ENCODE results near the gene MISFA. TPM values are rescaled to one million over a fixed set of nuclear protein-coding genes. Genes with fewer than 3 reads are reported as not detected.
"Not testable (repeated sequence)": the region's sequence is repeated elsewhere in the genome, so short reads cannot be mapped to it uniquely, and the experiment has no call there.

MISFA gene
- total and polyA plus RNA-seq, 11 donors: 0.93 to 11.1 (median 7.8) TPM

DNA sequence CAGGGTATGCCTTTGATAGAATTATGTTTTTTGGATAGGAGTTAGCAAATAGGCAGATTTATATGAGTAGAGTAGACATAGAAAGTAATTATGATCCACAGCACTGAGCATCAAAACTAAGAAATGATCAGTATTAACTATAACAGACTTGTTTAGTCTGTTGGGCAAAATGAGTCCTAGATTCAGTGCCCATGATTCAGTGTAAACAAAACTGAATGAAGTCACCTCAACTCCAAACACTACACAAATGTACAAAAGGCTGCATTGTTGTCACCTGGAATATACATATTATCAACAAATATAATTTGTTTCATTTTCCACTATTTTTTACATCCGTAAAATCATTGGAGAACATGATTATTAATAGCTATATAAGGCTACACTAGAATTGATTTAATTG, 17.8 kb upstream of the MISFA start:
- intact Hi-C loops (cut with DNase I): loop anchor here in 1 of 10 donors (10.0 kb wide), 1 partner anchor 53 kb away; the partner anchor contains the start of gene SPTY2D1
- ATAC-seq (no peak), DNase-seq (no peak)
- peaks cover 0 to 38% (median 23%) of the 10 kb centered on the region in 9 donors for H3K36me3 ChIP-seq
- H3K27me3 ChIP-seq: no peaks in the 10 kb centered on the region
- TF ChIP-seq, protein P1, sequence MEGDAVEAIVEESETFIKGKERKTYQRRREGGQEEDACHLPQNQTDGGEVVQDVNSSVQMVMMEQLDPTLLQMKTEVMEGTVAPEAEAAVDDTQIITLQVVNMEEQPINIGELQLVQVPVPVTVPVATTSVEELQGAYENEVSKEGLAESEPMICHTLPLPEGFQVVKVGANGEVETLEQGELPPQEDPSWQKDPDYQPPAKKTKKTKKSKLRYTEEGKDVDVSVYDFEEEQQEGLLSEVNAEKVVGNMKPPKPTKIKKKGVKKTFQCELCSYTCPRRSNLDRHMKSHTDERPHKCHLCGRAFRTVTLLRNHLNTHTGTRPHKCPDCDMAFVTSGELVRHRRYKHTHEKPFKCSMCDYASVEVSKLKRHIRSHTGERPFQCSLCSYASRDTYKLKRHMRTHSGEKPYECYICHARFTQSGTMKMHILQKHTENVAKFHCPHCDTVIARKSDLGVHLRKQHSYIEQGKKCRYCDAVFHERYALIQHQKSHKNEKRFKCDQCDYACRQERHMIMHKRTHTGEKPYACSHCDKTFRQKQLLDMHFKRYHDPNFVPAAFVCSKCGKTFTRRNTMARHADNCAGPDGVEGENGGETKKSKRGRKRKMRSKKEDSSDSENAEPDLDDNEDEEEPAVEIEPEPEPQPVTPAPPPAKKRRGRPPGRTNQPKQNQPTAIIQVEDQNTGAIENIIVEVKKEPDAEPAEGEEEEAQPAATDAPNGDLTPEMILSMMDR (IDR thresholded peaks at IDR 0.05): no peak
- no peak for TF ChIP-seq POLR2A (IDR thresholded peaks at IDR 0.05)
- H3K4me3 ChIP-seq: no peak overlapping the region
- no peaks in the 10 kb centered on the region for H3K9me3 ChIP-seq
- no peak overlapping the region for H3K27ac ChIP-seq
- peaks cover 0 to 5% (median 2%) of the 10 kb centered on the region in 12 donors for H3K4me1 ChIP-seq
- WGBS, 4 donors: 90 to 95% (median 94%) methylated on average over 1 of the region's 1 CpG

DNA sequence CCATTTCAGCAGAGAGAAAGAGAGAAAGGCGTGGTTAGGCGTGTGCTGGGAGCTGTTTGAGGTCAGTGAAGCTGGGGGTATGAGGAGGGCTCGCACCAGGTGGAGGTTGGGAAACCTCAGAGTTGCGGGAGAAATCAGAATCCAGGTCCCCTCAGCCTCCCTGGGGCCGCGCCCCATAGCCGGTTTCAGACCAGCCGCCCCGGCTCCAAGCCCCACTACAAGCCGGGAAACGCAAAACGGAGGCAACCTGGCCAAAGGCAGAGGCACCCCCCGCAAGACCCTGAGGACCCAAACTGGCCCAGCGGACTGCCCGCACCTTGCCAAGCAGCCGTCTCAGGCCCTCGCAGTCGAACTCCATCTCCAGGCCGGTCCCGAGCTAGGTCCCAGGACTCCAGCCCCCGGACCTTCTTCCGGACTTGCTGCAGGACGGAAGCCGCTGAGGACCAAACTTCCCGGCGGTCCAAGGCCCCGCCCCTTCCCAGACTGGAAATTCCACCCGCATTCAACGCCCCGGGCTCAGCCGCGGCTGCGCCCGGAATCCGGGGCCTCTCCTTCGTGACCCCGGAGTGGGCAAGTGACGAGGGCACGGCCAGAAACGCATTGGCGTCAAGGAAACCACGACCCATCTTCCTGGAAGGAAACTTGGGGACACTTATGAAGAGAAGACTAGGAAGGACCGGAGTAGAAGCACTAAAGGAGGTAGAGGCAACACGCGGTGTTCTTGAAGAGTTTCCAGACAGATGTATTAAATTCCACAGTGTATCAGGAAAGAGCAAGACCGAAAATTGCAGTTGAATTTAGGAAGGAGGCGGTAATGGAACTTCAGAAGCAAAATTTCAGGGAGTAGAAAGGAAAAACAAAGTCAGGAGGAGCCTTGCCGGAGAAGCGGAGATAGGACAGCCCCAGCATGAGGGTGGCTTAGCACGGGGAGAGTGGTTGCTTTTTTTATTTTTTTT, 11.0 kb upstream of the MISFA start, which contains the start of gene UEVLD:
Gene UEVLD, minus strand, starts transcription at position 438 of the 956 bp plus-strand sequence. Its CDS starts 80 bp downstream, at position 358.
- H3K36me3 ChIP-seq: peaks cover 0 to 8% (median 0%) of the 10 kb centered on the region in 9 donors
- peak within 1 kb of the TSS; percentile 68 to 97 (median 86) for H3K4me3 ChIP-seq
- peak within 1 kb of the TSS; percentile 51 to 91 (median 86) for H3K27ac ChIP-seq
- no peaks in the 10 kb centered on the region for H3K9me3 ChIP-seq
- DNase-seq (peak; percentile 92 to 94 (median 93)), ATAC-seq (peak; percentile 93 to 99 (median 97))
- H3K27me3 ChIP-seq: no peaks in the 10 kb centered on the region
- peaks cover 4 to 42% (median 30%) of the 10 kb centered on the region in 12 donors for H3K4me1 ChIP-seq
- 0 to 1% (median 1%) methylated on average over 46 to 50 of the region's 50 CpGs for WGBS, 4 donors
- TF ChIP-seq POLR2A (IDR thresholded peaks at IDR 0.05): peak in 1 of 2 donors; percentile 73
- TF ChIP-seq, protein P1 (IDR thresholded peaks at IDR 0.05): no peak
- intact Hi-C loops (cut with DNase I): loop anchor here in 7 of 10 donors (1.0 to 10.0 kb wide), 7 partner anchors 44 to 134 kb away; partner anchors contain the start of genes SPTY2D1 (in 6 of the 7), TMEM86A (in 2 of the 7) and TSG101 (in 1 of the 7)

DNA sequence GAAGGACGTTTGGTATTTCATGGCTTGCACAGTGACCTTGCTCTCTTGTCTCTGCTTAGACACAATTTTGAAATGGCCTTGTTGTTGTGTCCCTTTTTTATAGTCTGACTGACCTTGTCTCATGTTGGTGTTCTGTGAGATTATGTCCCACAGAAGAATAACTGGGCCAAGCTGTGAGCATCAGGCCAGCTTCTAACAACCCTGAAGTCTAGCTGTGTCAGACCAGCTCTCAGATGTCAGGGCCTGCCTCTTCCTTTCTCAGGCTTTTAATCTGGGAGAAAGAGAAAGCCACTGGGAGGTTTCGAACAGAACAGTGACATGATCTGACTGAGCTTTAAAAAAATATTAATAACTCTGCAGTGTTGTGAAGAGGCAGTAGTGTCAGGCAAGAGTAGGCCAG, 9.0 kb upstream of the MISFA start:
- TF ChIP-seq, protein P1 (IDR thresholded peaks at IDR 0.05): no peak
- TF ChIP-seq POLR2A (IDR thresholded peaks at IDR 0.05): no peak
- ATAC-seq (no peak), DNase-seq (no peak)
- H3K27me3 ChIP-seq: no peaks in the 10 kb centered on the region
- H3K9me3 ChIP-seq: no peaks in the 10 kb centered on the region
- intact Hi-C loops (cut with DNase I): loop anchor here in 1 of 10 donors (5.0 kb wide), 1 partner anchor 42 kb away; the partner anchor contains the start of gene SPTY2D1
- H3K27ac ChIP-seq: peak overlapping the region in 9 of 12 donors; percentile 6 to 43 (median 25)
- peaks cover 4 to 42% (median 30%) of the 10 kb centered on the region in 12 donors for H3K4me1 ChIP-seq
- H3K4me3 ChIP-seq: no peak overlapping the region
- WGBS, 4 donors: 36 to 44% (median 38%) methylated on average over 2 of the region's 2 CpGs
- peaks cover 0 to 4% (median 0%) of the 10 kb centered on the region in 9 donors for H3K36me3 ChIP-seq

DNA sequence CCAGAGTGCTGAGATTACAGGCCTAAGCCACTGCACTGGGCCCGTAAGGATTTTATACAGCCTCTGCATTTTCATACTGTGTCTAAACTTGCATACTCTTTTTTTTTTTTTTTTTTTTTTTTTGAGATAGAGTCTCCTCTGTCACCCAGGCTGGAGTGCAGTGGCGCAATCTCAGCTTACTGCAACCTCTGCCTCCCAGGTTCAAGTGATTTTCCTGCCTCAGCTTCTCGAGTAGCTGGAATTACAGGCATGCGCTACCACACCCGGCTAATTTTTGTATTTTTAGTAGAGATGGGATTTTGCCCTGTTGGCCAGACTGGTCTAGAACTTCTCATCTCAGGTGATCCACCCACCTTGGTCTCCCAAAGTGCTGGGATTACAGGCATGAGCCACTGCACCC, 5.5 kb upstream of the MISFA start:
- not testable (repeated sequence) for DNase-seq, H3K27me3 ChIP-seq, H3K4me3 ChIP-seq, H3K9me3 ChIP-seq, H3K27ac ChIP-seq, ATAC-seq
- 86 to 89% (median 88%) methylated on average over 5 of the region's 5 CpGs for WGBS, 4 donors
- Histone ChIP-seq H3K4me1 (peaks cover 4 to 28% (median 18%) of the 10 kb centered on the region in 12 donors), H3K36me3 (peaks cover 0 to 11% (median 0%) of the 10 kb centered on the region in 9 donors)
- intact Hi-C loops (cut with DNase I): loop anchor here in 1 of 10 donors (5.0 kb wide), 1 partner anchor 38 kb away; the partner anchor contains the start of gene SPTY2D1
